Measurements from ENCODE around the gene SGPP2. TPM values are rescaled to one million over a fixed set of nuclear protein-coding genes. Genes with fewer than 3 reads are reported as not detected.

SGPP2 gene
- total RNA-seq, result 10 to 100 TPM; 54.0 to 96.5 TPM

DNA sequence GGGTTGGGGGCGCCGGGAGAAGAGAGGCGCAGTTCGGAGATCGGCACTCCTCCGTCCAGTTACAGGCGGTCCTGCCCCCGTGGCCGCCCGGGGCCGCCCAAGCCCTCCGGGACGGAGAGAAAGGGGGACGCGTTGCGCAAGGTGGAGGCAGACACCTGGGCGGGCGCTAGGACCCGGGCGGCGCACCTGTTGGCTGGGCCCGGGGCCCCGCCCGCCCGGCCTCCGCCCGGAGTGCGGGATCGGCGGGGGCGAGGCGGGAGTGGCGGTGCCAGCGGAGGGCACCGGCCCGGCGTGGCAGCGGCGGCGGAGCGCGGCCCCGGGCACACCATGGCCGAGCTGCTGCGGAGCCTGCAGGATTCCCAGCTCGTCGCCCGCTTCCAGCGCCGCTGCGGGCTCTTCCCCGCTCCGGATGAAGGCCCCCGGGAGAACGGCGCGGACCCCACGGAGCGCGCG is at the start of gene SGPP2:
TSS of gene SGPP2 (plus strand) at position 268 of the 453 bp plus-strand sequence. CDS start at position 328, 60 bp downstream.
- Histone ChIP-seq H3K9ac (ENCODE audit: low read depth in 2 of 2, low read length in 2 of 2) (peak within 1 kb of the TSS; percentile 79 to 95), H3K36me3 (no peaks in the 10 kb centered on the region), H3K4me3 (peak within 1 kb of the TSS; percentile 76), H3K27ac (peak within 1 kb of the TSS; percentile 86), H3K27me3 (no peaks in the 10 kb centered on the region), H3K4me1 (peaks cover 4% of the 10 kb centered on the region), H3K9me3 (no peaks in the 10 kb centered on the region)
- intact Hi-C loops (cut with DNase I), result no loop called here
- no peak for TF ChIP-seq CTCF (IDR thresholded peaks at IDR 0.05)
- DNase-seq, result peak; percentile 74

DNA sequence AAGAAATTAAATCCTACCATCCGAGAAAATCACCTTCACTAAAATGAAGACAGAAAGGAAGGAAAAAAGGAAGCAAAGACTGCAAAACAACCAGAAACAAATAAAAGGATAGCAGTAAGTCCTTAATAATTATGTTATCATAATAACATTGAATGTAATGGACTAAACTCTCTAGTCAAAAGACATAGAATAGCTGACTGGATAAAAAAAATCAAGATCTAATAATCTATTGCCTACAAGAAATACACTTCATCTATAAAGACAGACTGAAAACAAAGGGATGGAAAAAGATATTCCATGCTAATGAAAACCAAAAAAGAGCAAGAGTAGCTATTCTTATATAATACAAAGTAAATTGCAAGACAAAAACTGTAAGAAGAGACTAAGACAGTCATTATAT is 48.5 kb upstream of the SGPP2 start:
- intact Hi-C loops (cut with DNase I), result no loop called here
- no peak for DNase-seq

DNA sequence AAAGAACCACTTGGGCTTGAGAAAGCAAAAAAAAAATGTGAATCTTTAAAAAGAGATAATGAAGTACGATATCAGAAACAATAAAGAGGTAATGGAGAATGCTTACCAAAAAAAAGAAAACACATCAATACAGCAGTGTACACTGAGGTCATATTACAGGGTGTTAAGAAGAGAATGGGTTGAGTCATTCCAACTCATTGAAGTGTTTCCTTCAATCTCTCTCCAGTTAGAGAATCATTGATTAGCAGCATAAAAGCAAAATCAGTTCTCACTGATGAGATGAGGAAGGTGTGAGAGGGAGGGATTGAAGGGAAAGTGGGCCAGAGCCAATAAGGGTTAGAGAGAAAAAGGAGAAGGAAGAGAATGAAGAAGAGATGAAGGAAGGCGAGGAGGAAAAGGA is 43.9 kb upstream of the SGPP2 start:
- intact Hi-C loops (cut with DNase I), result no loop called here
- no peak for TF ChIP-seq CTCF (IDR thresholded peaks at IDR 0.05)
- Histone ChIP-seq H3K9me3 (no peaks in the 10 kb centered on the region), H3K4me3 (no peak overlapping the region), H3K27ac (no peak overlapping the region), H3K9ac (ENCODE audit: low read depth in 2 of 2, low read length in 2 of 2) (no peak overlapping the region), H3K27me3 (no peaks in the 10 kb centered on the region), H3K4me1 (no peaks in the 10 kb centered on the region), H3K36me3 (no peaks in the 10 kb centered on the region)
- no peak for DNase-seq

More for the DNA sequence above, 48.5 kb upstream of the SGPP2 start:
- no peak overlapping the region for H3K27ac ChIP-seq
- no peaks in the 10 kb centered on the region for H3K9me3 ChIP-seq
- no peak for TF ChIP-seq CTCF (IDR thresholded peaks at IDR 0.05)
- no peaks in the 10 kb centered on the region for H3K36me3 ChIP-seq
- no peaks in the 10 kb centered on the region for H3K27me3 ChIP-seq
- H3K9ac ChIP-seq (ENCODE audit: low read depth in 2 of 2, low read length in 2 of 2), result no peak overlapping the region
- H3K4me3 ChIP-seq, result no peak overlapping the region
- no peaks in the 10 kb centered on the region for H3K4me1 ChIP-seq

DNA sequence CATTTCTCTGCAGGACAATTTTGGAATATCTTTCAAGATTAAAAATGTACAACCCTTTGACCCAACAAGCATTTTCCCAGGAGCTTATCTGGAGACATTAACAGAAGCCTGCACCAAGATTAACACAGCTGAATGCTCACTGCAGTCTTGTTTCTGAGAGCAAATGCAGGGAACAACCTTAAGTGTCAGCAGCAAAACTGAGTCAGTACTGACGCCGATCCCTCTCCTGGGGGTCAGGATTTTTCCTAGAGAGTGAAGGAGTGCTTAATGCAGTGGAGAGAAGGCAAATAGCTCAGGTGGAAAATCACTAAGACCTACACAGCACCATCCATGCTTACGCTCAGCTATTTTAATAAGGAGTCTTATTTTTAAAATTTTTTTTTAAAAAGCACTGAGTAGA is 42.8 kb upstream of the SGPP2 start:
- Histone ChIP-seq H3K4me1 (no peaks in the 10 kb centered on the region), H3K27me3 (no peaks in the 10 kb centered on the region), H3K36me3 (no peaks in the 10 kb centered on the region), H3K9me3 (no peaks in the 10 kb centered on the region), H3K4me3 (no peak overlapping the region), H3K27ac (no peak overlapping the region), H3K9ac (ENCODE audit: low read depth in 2 of 2, low read length in 2 of 2) (no peak overlapping the region)
- intact Hi-C loops (cut with DNase I), result no loop called here
- no peak for DNase-seq
- TF ChIP-seq CTCF (IDR thresholded peaks at IDR 0.05), result no peak

- TF ChIP-seq CTCF (IDR thresholded peaks at IDR 0.05), result no peak
- no peak for DNase-seq
- intact Hi-C loops (cut with DNase I), result no loop called here
- Histone ChIP-seq H3K9me3 (no peaks in the 10 kb centered on the region), H3K4me3 (no peak overlapping the region), H3K9ac (ENCODE audit: low read depth in 2 of 2, low read length in 2 of 2) (no peak overlapping the region), H3K27ac (no peak overlapping the region), H3K4me1 (no peaks in the 10 kb centered on the region), H3K36me3 (no peaks in the 10 kb centered on the region), H3K27me3 (no peaks in the 10 kb centered on the region)
Measured at GRCh38 chr2:222383255-222383654, 41.1 kb upstream of the SGPP2 start.
